Caco-2 (cell line): Measurements from ENCODE around the gene WRAP73. TPM values are rescaled to one million over a fixed set of nuclear protein-coding genes. Genes with fewer than 3 reads are reported as not detected.

Experiments
- BruUV-seq: library from RNA; stranded (reverse); fragments of 400-500 nt; replicated peaks from 2 replicates; lab custom pipeline; 2021; lab: Mats Ljungman, UMichigan
- CTCF ChIA-PET: fragments of 300-600 bp; sonication (Branson Sonifier 250); formaldehyde crosslinking; loops from one replicate; lab custom pipeline; 2022; ENCODE audit warnings: antibody characterized with exemption; lab: Charles Lee
- POLR2A ChIA-PET: fragments of 300-600 bp; sonication (Branson Sonifier 250); formaldehyde crosslinking; loops from one replicate; lab custom pipeline; 2022; ENCODE audit warnings: antibody characterized with exemption; lab: Charles Lee
- DNase-seq, 2 experiments: peaks; one replicate each; pipeline versions ENCODE4 v3.0.0 to v3.0.0-alpha.2; 2020 to 2022
- H3K27me3 ChIP-seq: replicated peaks from 2 replicates; pipeline ENCODE4 v1.6.0; 2011; ENCODE audit warnings: low read length; ENCODE audit not compliant: control insufficient read depth, insufficient read depth
- H3K36me3 ChIP-seq: 2 replicates; pipeline ENCODE4 v1.5.1; 2011; ENCODE audit warnings: low read length; ENCODE audit not compliant: control insufficient read depth, insufficient read depth
- H3K4me1 ChIP-seq: fragments of 250-450 bp; sonication (Bioruptor Pico); 2 replicates; pipeline ENCODE4 v1.5.1; 2020; ENCODE audit warnings: mild to moderate bottlenecking
- H3K4me3 ChIP-seq: 2 replicates; pipeline ENCODE4 v1.5.1; 2011; ENCODE audit warnings: low read depth, mild to moderate bottlenecking, control low read depth, low read length
- H3K9me3 ChIP-seq: fragments of 250-450 bp; sonication (Bioruptor Pico); 2 replicates; pipeline ENCODE4 v1.5.1; 2020; ENCODE audit warnings: mild to moderate bottlenecking, moderate library complexity
- H3K27ac Mint-ChIP-seq: one replicate; pipeline ENCODE4 v1.8.0; 2022; ENCODE audit warnings: mixed read lengths; ENCODE audit not compliant: unreplicated experiment
- H3K27me3 Mint-ChIP-seq: one replicate; pipeline ENCODE4 v1.8.0; 2022; ENCODE audit warnings: mixed read lengths; ENCODE audit not compliant: insufficient read depth, unreplicated experiment
- H3K36me3 Mint-ChIP-seq: one replicate; pipeline ENCODE4 v1.8.0; 2022; ENCODE audit warnings: mild to moderate bottlenecking, mixed read lengths; ENCODE audit not compliant: insufficient read depth, unreplicated experiment
- H3K4me1 Mint-ChIP-seq: one replicate; pipeline ENCODE4 v1.8.0; 2022; ENCODE audit warnings: low read depth, mixed read lengths; ENCODE audit not compliant: unreplicated experiment
- H3K4me3 Mint-ChIP-seq: one replicate; pipeline ENCODE4 v1.8.0; 2022; ENCODE audit warnings: mild to moderate bottlenecking, moderate library complexity, mixed read lengths; ENCODE audit not compliant: unreplicated experiment
- H3K9me3 Mint-ChIP-seq: one replicate; pipeline ENCODE4 v1.8.0; 2022; ENCODE audit warnings: mixed read lengths; ENCODE audit not compliant: unreplicated experiment
- CTCF ChIP-seq, 2 experiments: fragments of 200-600 bp in 1 of 2; IDR thresholded peaks; 1 replicate in 1 of 2; 2 replicates in 1 of 2; pipeline versions ENCODE4 v1.5.1 to v1.8.0; 2011 to 2022; ENCODE audit warnings: antibody characterized with exemption in 1 of 2, control low read depth in 1 of 2, inconsistent platforms in 1 of 2, low read depth in 1 of 2, low read length in 1 of 2, mild to moderate bottlenecking in 1 of 2, moderate library complexity in 1 of 2; ENCODE audit not compliant: insufficient read depth in 1 of 2, severe bottlenecking in 1 of 2, unreplicated experiment in 1 of 2
- intact Hi-C: fragments of 100-400 bp; cut with micrococcal nuclease; formaldehyde crosslinking; loops from one replicate; pipeline ENCODE4 v1.10.0; 2022; ENCODE audit not compliant: unreplicated experiment
- total RNA-seq: library from RNA; stranded (reverse); gene quantifications from 2 replicates; pipeline ENCODE4 v1.2.3, GENCODE V29; 2022

WRAP73 gene
- total RNA-seq, 1 experiment from 2014 or later: 31.6 TPM

- Mint-ChIP-seq H3K4me1 (peaks cover 13% of the 10 kb centered on the region), H3K27ac (peak overlapping the region; percentile 79), H3K4me3 (peak overlapping the region; percentile 85), H3K27me3 (no peaks in the 10 kb centered on the region), H3K9me3 (no peaks in the 10 kb centered on the region), H3K36me3 (peaks cover 32% of the 10 kb centered on the region)
- Histone ChIP-seq H3K4me3 (peak overlapping the region; percentile 90), H3K27me3 (no peaks in the 10 kb centered on the region), H3K9me3 (no peaks in the 10 kb centered on the region), H3K4me1 (peaks cover 10% of the 10 kb centered on the region), H3K36me3 (peaks cover 3% of the 10 kb centered on the region)
- DNase-seq: peak; percentile 67 to 75
- intact Hi-C loops: no loop called here
- no peak for TF ChIP-seq CTCF (IDR thresholded peaks at IDR 0.05; ENCODE audit: insufficient read depth in 1 of 2, low read depth in 1 of 2, low read length in 1 of 2, severe bottlenecking in 1 of 2, unreplicated experiment in 1 of 2)
- ChIA-PET CTCF (no interaction called here), POLR2A (interaction anchor here (0.6 kb wide), 1 partner anchor 171 kb away, joined by 4 read pairs; the partner anchor contains the start of gene LRRC47)
- BruUV-seq: no TSS peak
These were observed 24.6 kb downstream of the WRAP73 start for GRCh38 chr1:3625151-3625907.

GRCh38 chr1:3624200-3625136 is 25.4 kb downstream of the WRAP73 start, which contains the start of gene TPRG1L:
Gene TPRG1L, plus strand, starts transcription at chr1:3625015. Its CDS starts 58 bp downstream, at chr1:3625073.
- no peak for TF ChIP-seq CTCF (IDR thresholded peaks at IDR 0.05; ENCODE audit: insufficient read depth in 1 of 2, low read depth in 1 of 2, low read length in 1 of 2, severe bottlenecking in 1 of 2, unreplicated experiment in 1 of 2)
- Mint-ChIP-seq H3K27ac (peak within 1 kb of the TSS; percentile 79), H3K27me3 (no peaks in the 10 kb centered on the region), H3K36me3 (peaks cover 32% of the 10 kb centered on the region), H3K9me3 (no peaks in the 10 kb centered on the region), H3K4me1 (peaks cover 14% of the 10 kb centered on the region), H3K4me3 (peak within 1 kb of the TSS; percentile 85)
- intact Hi-C loops: loop anchor here (5.0 kb wide), 1 partner anchor 98 kb away; no protein-coding TSS in a partner anchor
- ChIA-PET CTCF (interaction anchor here (0.9 to 2.1 kb wide), 3 partner anchors 36 to 171 kb away, joined by 3 to 5 read pairs (median 5); no protein-coding TSS in a partner anchor), POLR2A (no interaction called here)
- DNase-seq: peak; percentile 96 to 98
- Histone ChIP-seq H3K4me3 (peak within 1 kb of the TSS; percentile 98), H3K9me3 (no peaks in the 10 kb centered on the region), H3K4me1 (peaks cover 10% of the 10 kb centered on the region), H3K36me3 (peaks cover 3% of the 10 kb centered on the region; the same call in 1 of the 2 replicates), H3K27me3 (no peaks in the 10 kb centered on the region)
- no TSS peak for BruUV-seq
